ENCODE measurements around the gene PAIP1.
"Not testable (repeated sequence)": the region's sequence is repeated elsewhere in the genome, so short reads cannot be mapped to it uniquely, and the experiment has no call there.

PAIP1 gene

DNA sequence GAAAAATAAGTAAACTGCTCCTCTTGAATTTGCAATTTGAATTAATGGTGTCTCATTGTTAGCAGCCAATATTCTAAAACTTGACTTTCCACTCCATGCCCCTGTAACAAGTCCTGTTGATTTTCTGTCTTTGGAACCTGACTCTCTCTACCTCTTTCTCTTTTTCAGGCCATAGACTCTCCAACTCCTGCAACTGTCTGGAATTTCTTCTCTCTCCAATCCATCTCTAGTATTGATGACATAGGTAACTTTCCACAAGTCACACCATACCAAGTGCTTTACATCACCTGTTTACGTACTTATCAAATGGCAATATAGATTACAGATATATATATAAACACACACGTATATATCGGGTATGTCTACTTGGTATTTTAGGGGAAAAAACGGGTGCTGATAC is 42.9 kb downstream of the PAIP1 start:
- no peak for TF ChIP-seq EZH2 (optimal IDR thresholded peaks at IDR 0.05; ENCODE audit: low read depth, low read length)
- no peak for TF ChIP-seq EZH2phosphoT487 (IDR thresholded peaks at IDR 0.05; ENCODE audit: low read length)
- TF ChIP-seq, protein P1, sequence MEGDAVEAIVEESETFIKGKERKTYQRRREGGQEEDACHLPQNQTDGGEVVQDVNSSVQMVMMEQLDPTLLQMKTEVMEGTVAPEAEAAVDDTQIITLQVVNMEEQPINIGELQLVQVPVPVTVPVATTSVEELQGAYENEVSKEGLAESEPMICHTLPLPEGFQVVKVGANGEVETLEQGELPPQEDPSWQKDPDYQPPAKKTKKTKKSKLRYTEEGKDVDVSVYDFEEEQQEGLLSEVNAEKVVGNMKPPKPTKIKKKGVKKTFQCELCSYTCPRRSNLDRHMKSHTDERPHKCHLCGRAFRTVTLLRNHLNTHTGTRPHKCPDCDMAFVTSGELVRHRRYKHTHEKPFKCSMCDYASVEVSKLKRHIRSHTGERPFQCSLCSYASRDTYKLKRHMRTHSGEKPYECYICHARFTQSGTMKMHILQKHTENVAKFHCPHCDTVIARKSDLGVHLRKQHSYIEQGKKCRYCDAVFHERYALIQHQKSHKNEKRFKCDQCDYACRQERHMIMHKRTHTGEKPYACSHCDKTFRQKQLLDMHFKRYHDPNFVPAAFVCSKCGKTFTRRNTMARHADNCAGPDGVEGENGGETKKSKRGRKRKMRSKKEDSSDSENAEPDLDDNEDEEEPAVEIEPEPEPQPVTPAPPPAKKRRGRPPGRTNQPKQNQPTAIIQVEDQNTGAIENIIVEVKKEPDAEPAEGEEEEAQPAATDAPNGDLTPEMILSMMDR (IDR thresholded peaks at IDR 0.05; ENCODE audit: low read length): no peak
- Histone ChIP-seq H3F3A (ENCODE audit: insufficient read depth, low read length) (peaks cover 5% of the 10 kb centered on the region), H3K27me3 (replicated peaks; ENCODE audit: insufficient read depth, low read length) (no peaks in the 10 kb centered on the region), H3K27ac (ENCODE audit: low read length) (no peak overlapping the region), H3K36me3 (replicated peaks; ENCODE audit: insufficient read depth, low read length) (no peaks in the 10 kb centered on the region), H2AFZ (ENCODE audit: low read length) (no peak overlapping the region), H3K9ac (ENCODE audit: low read length) (peak overlapping the region; percentile 67; the same call in 1 of the 2 replicates), H3K4me1 (ENCODE audit: low read length) (peaks cover 11% of the 10 kb centered on the region; the same call in 1 of the 2 replicates), H3K9me2 (replicated peaks; ENCODE audit: insufficient read depth, low read length) (no peaks in the 10 kb centered on the region), H3K9me3 (replicated peaks; ENCODE audit: insufficient read depth, low read length) (no peaks in the 10 kb centered on the region), H3K4me3 (ENCODE audit: low read length) (peak overlapping the region; percentile 90), H3K79me2 (ENCODE audit: low read length) (0 out of 2 replicates have a peak, but pooled peaks cover 9% of the 10 kb centered on the region), H3K4me2 (ENCODE audit: low read depth, low read length) (peak overlapping the region; percentile 90), H4K20me1 (ENCODE audit: insufficient read depth, low read length) (no peaks in the 10 kb centered on the region)
- DNase-seq: no peak

DNA sequence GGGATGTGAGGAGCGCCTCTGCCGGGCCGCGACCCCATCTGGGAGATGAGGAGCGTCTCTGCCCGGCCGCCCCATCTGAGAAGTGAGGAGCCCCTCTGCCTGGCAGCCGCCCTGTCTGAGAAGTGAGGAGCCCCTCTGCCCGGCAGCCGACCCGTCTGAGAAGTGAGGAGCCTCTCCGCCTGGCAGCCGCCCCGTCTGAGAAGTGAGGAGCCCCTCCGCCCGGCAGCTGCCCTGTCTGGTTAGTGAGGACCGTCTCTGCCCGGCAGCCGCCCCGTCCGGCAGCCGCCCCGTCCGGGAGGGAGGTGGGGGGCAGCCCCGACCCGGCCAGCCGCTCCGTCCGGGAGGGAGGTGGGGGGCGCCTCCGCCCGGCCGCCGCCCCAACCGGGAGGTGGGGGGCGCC is 45.8 kb downstream of the PAIP1 start:
- not testable (repeated sequence) for H3K27me3 ChIP-seq (replicated peaks; ENCODE audit: insufficient read depth, low read length); H3K79me2 ChIP-seq (ENCODE audit: low read length); H3K9ac ChIP-seq (ENCODE audit: low read length); H3K4me3 ChIP-seq (ENCODE audit: low read length); H3K27ac ChIP-seq (ENCODE audit: low read length); H3K9me3 ChIP-seq (replicated peaks; ENCODE audit: insufficient read depth, low read length); H3K9me2 ChIP-seq (replicated peaks; ENCODE audit: insufficient read depth, low read length); H3K36me3 ChIP-seq (replicated peaks; ENCODE audit: insufficient read depth, low read length); DNase-seq; H2AFZ ChIP-seq (ENCODE audit: low read length); H3K4me2 ChIP-seq (ENCODE audit: low read depth, low read length); H3F3A ChIP-seq (ENCODE audit: insufficient read depth, low read length); H4K20me1 ChIP-seq (ENCODE audit: insufficient read depth, low read length)
- peaks cover 11% of the 10 kb centered on the region; the same call in 1 of the 2 replicates for H3K4me1 ChIP-seq (ENCODE audit: low read length)

DNA sequence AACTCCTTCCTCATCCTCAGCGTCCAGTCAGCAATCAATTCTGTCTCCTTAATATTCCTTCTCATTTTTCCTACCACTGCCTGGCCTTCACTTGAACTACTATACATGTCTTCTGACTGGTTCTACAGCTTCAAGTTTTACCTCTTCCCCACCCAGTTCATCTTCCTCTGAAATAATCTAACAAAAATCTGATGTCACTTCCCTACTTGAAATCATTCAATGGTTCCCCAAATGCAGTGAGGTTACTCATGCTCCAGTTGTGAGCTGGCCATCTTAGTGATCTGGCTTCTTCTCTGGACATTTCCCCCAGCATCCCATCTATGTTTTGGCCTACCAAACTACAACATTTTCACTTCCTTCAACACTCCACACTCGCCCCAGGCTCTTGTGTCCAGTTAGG is 58.3 kb downstream of the PAIP1 start:
- Histone ChIP-seq H3K9me3 (replicated peaks; ENCODE audit: insufficient read depth, low read length) (no peaks in the 10 kb centered on the region), H2AFZ (ENCODE audit: low read length) (no peak overlapping the region), H3K9me2 (replicated peaks; ENCODE audit: insufficient read depth, low read length) (no peaks in the 10 kb centered on the region), H3K36me3 (replicated peaks; ENCODE audit: insufficient read depth, low read length) (no peaks in the 10 kb centered on the region), H3K79me2 (ENCODE audit: low read length) (no peaks in the 10 kb centered on the region), H3K4me3 (ENCODE audit: low read length) (no peak overlapping the region), H3K9ac (ENCODE audit: low read length) (no peak overlapping the region), H3K27ac (ENCODE audit: low read length) (no peak overlapping the region), H3K4me2 (ENCODE audit: low read depth, low read length) (no peak overlapping the region), H4K20me1 (ENCODE audit: insufficient read depth, low read length) (no peaks in the 10 kb centered on the region), H3F3A (ENCODE audit: insufficient read depth, low read length) (no peaks in the 10 kb centered on the region), H3K27me3 (replicated peaks; ENCODE audit: insufficient read depth, low read length) (no peaks in the 10 kb centered on the region), H3K4me1 (ENCODE audit: low read length) (no peaks in the 10 kb centered on the region)
- TF ChIP-seq EZH2 (optimal IDR thresholded peaks at IDR 0.05; ENCODE audit: low read depth, low read length) (no peak), EZH2phosphoT487 (IDR thresholded peaks at IDR 0.05; ENCODE audit: low read length) (no peak)
- TF ChIP-seq, protein P1 (IDR thresholded peaks at IDR 0.05; ENCODE audit: low read length): no peak
- DNase-seq: no peak

DNA sequence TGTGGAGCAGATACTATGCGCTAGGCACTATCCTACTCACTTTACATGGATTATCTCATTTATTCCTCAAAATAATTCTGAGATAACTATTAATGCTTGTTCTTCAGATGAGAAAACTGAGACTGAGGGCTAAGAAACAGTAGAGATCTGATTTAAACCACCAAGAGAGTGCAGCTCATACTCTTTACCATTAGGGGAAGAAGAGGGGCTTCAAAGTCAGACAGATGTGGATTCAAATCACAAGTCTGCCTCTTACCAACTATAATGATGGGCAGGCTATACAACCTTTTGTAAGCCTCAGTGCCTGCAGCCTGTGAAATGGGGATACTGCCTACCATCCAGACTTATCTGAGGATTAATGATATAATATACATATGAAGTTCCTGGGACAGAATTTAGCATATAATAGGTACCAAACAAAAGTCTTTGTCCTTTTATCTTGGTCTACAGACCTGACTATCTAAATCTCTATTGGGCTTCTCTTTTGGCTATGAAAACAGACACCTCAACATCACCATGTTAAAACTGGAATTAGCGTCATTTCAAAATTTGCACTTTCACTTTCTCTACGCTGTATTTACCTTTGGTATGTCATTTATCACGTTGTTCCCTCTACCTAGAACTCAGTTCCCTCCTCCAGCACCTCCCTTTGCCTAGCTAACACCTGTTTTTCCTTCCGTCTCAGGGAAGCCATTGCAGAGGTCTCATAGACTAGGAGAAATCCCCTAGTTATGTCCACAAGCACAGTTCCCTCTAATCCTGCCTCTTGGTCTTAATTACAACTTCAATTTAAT is 59.4 kb downstream of the PAIP1 start:
- H3K79me2 ChIP-seq (ENCODE audit: low read length): no peaks in the 10 kb centered on the region
- no peak overlapping the region for H3K4me3 ChIP-seq (ENCODE audit: low read length)
- no peak overlapping the region for H3K27ac ChIP-seq (ENCODE audit: low read length)
- no peak overlapping the region for H3K9ac ChIP-seq (ENCODE audit: low read length)
- H3K4me2 ChIP-seq (ENCODE audit: low read depth, low read length): no peak overlapping the region
- no peaks in the 10 kb centered on the region for H3F3A ChIP-seq (ENCODE audit: insufficient read depth, low read length)
- TF ChIP-seq EZH2phosphoT487 (IDR thresholded peaks at IDR 0.05; ENCODE audit: low read length) (no peak), EZH2 (optimal IDR thresholded peaks at IDR 0.05; ENCODE audit: low read depth, low read length) (no peak)
- TF ChIP-seq, protein P1 (IDR thresholded peaks at IDR 0.05; ENCODE audit: low read length): no peak
- no peaks in the 10 kb centered on the region for H3K9me2 ChIP-seq (replicated peaks; ENCODE audit: insufficient read depth, low read length)
- H4K20me1 ChIP-seq (ENCODE audit: insufficient read depth, low read length): no peaks in the 10 kb centered on the region
- H3K36me3 ChIP-seq (replicated peaks; ENCODE audit: insufficient read depth, low read length): 0 out of 2 replicates have a peak, but pooled peaks cover 3% of the 10 kb centered on the region
- no peak overlapping the region for H2AFZ ChIP-seq (ENCODE audit: low read length)
- H3K9me3 ChIP-seq (replicated peaks; ENCODE audit: insufficient read depth, low read length): no peaks in the 10 kb centered on the region
- no peaks in the 10 kb centered on the region for H3K27me3 ChIP-seq (replicated peaks; ENCODE audit: insufficient read depth, low read length)
- no peak for DNase-seq
- H3K4me1 ChIP-seq (ENCODE audit: low read length): no peaks in the 10 kb centered on the region
